Measurements from ENCODE around the gene GABRB2. TPM values are rescaled to one million over a fixed set of nuclear protein-coding genes. Genes with fewer than 3 reads are reported as not detected.

The GABRB2 gene
- total RNA-seq, 1 experiment from 2014 or later, result not detected

GRCh38 chr5:161471211-161471950, 75.1 kb downstream of the GABRB2 start (continued):
- TF ChIP-seq YY1 (IDR thresholded peaks at IDR 0.05; ENCODE audit: extremely low read depth, insufficient replicate concordance, low read depth, low read length) (no peak), CBX3 (IDR thresholded peaks at IDR 0.05; ENCODE audit: low read depth) (no peak), SRF (IDR thresholded peaks at IDR 0.05; ENCODE audit: low read depth) (no peak), POLR2A (IDR thresholded peaks at IDR 0.05; ENCODE audit: borderline replicate concordance, extremely low read depth, insufficient read depth, insufficient read length) (no peak), POLR2AphosphoS5 (IDR thresholded peaks at IDR 0.05; ENCODE audit: low read depth, low read length) (no peak)

- H3K4me1 ChIP-seq (ENCODE audit: control insufficient read depth in 1 of 2, insufficient read depth in 2 of 2, low read length in 2 of 2), result no peaks in the 10 kb centered on the region
- intact Hi-C loops (cut with micrococcal nuclease), result loop anchor here (1.0 kb wide), 1 partner anchor 13 kb away; no protein-coding TSS in a partner anchor
- no peak overlapping the region for H3K4me2 ChIP-seq (ENCODE audit: low read length)
- no peak overlapping the region for H3K9ac ChIP-seq (ENCODE audit: low read length)
- no peak overlapping the region for H3K27ac ChIP-seq (ENCODE audit: low read depth, low read length)
- no peaks in the 10 kb centered on the region for H4K20me1 ChIP-seq (ENCODE audit: insufficient read depth)
- BruUV-seq (replicated peaks), result no TSS peak
- H2AFZ ChIP-seq (ENCODE audit: low read depth, low read length, poor library complexity, severe bottlenecking), result no peak overlapping the region
- H3K9me3 ChIP-seq (ENCODE audit: control insufficient read depth in 1 of 2, insufficient read depth in 1 of 2, low read depth in 1 of 2, low read length in 2 of 2), result peaks cover 0 to 11% of the 10 kb centered on the region in 2 experiments; a peak in 2 of 4 replicates
- TF ChIP-seq YY1 (IDR thresholded peaks at IDR 0.05; ENCODE audit: extremely low read depth, insufficient replicate concordance, low read depth, low read length), result no peak
- TF ChIP-seq EZH2 (IDR thresholded peaks at IDR 0.05), result no peak
- TF ChIP-seq ZFX (IDR thresholded peaks at IDR 0.05), result no peak
- TF ChIP-seq RAD21 (IDR thresholded peaks at IDR 0.05; ENCODE audit: low read depth), result no peak
- no peaks in the 10 kb centered on the region for H3K79me2 ChIP-seq (ENCODE audit: insufficient read depth, low read length)
- ChIA-PET RAD21 (ENCODE audit: low non-redundant PET in 1 of 2, low total read pairs in 2 of 2, uncharacterized antibody in 2 of 2, unreplicated experiment in 2 of 2) (no interaction called here), POLR2A (no interaction called here), CTCF (no interaction called here)
- no peaks in the 10 kb centered on the region for H3K9me2 ChIP-seq (ENCODE audit: insufficient read depth)
- H3K4me3 ChIP-seq (replicated peaks in 1 of 2; ENCODE audit: low read depth in 1 of 2, low read length in 2 of 2), result no peak overlapping the region
- no peaks in the 10 kb centered on the region for H3K27me3 ChIP-seq (ENCODE audit: insufficient read depth, low read length)
- ATAC-seq, result no peak
- no peak for DNase-seq (ENCODE audit: low read depth, low spot score)
- no peaks in the 10 kb centered on the region for H3K36me3 ChIP-seq (ENCODE audit: control insufficient read depth in 1 of 2, insufficient read depth in 2 of 2, low read length in 2 of 2)
These were observed 78.8 kb downstream of the GABRB2 start for GRCh38 chr5:161467703-161468102.

- ChIA-PET CTCF (no interaction called here), RAD21 (ENCODE audit: low non-redundant PET in 1 of 2, low total read pairs in 2 of 2, uncharacterized antibody in 2 of 2, unreplicated experiment in 2 of 2) (no interaction called here), POLR2A (no interaction called here)
- DNase-seq (ENCODE audit: low read depth, low spot score) (no peak), ATAC-seq (no peak)
- Histone ChIP-seq H3K4me2 (ENCODE audit: low read length) (no peak overlapping the region), H3K27ac (ENCODE audit: low read depth, low read length) (no peak overlapping the region), H2AFZ (ENCODE audit: low read depth, low read length, poor library complexity, severe bottlenecking) (no peak overlapping the region), H3K9me2 (ENCODE audit: insufficient read depth) (no peaks in the 10 kb centered on the region), H4K20me1 (ENCODE audit: insufficient read depth) (no peaks in the 10 kb centered on the region), H3K36me3 (ENCODE audit: control insufficient read depth in 1 of 2, insufficient read depth in 2 of 2, low read length in 2 of 2) (no peaks in the 10 kb centered on the region), H3K27me3 (ENCODE audit: insufficient read depth, low read length) (no peaks in the 10 kb centered on the region), H3K4me3 (replicated peaks in 1 of 2; ENCODE audit: low read depth in 1 of 2, low read length in 2 of 2) (no peak overlapping the region), H3K9me3 (ENCODE audit: control insufficient read depth in 1 of 2, insufficient read depth in 1 of 2, low read depth in 1 of 2, low read length in 2 of 2) (peaks cover 0 to 6% of the 10 kb centered on the region in 2 experiments; a peak in 2 of 4 replicates), H3K9ac (ENCODE audit: low read length) (no peak overlapping the region), H3K79me2 (ENCODE audit: insufficient read depth, low read length) (no peaks in the 10 kb centered on the region), H3K4me1 (ENCODE audit: control insufficient read depth in 1 of 2, insufficient read depth in 2 of 2, low read length in 2 of 2) (no peaks in the 10 kb centered on the region)
- no TSS peak for BruUV-seq (replicated peaks)
- TF ChIP-seq SP1 (IDR thresholded peaks at IDR 0.05; ENCODE audit: low read depth) (no peak), YY1 (IDR thresholded peaks at IDR 0.05; ENCODE audit: extremely low read depth, insufficient replicate concordance, low read depth, low read length) (no peak), CBX3 (IDR thresholded peaks at IDR 0.05; ENCODE audit: low read depth) (no peak), ELF1 (IDR thresholded peaks at IDR 0.05; ENCODE audit: borderline replicate concordance, low read depth) (no peak), EZH2 (IDR thresholded peaks at IDR 0.05) (no peak), EZH2phosphoT487 (IDR thresholded peaks at IDR 0.05; ENCODE audit: borderline replicate concordance) (no peak), RAD21 (IDR thresholded peaks at IDR 0.05; ENCODE audit: low read depth) (no peak), ZNF274 (IDR thresholded peaks at IDR 0.05; ENCODE audit: low read depth, low read length) (no peak), SIN3A (IDR thresholded peaks at IDR 0.05; ENCODE audit: low read depth) (no peak), CEBPB (IDR thresholded peaks at IDR 0.05; ENCODE audit: low read depth) (no peak), POLR2A (IDR thresholded peaks at IDR 0.05; ENCODE audit: borderline replicate concordance, extremely low read depth, insufficient read depth, insufficient read length) (no peak), TCF7L2 (IDR thresholded peaks at IDR 0.05; ENCODE audit: borderline replicate concordance, extremely low read depth, insufficient read depth, insufficient read length) (no peak), JUND (IDR thresholded peaks at IDR 0.05) (no peak), POLR2AphosphoS5 (IDR thresholded peaks at IDR 0.05; ENCODE audit: low read depth, low read length) (no peak), EGR1 (IDR thresholded peaks at IDR 0.05; ENCODE audit: low read depth) (no peak)
- TF ChIP-seq, protein P1, sequence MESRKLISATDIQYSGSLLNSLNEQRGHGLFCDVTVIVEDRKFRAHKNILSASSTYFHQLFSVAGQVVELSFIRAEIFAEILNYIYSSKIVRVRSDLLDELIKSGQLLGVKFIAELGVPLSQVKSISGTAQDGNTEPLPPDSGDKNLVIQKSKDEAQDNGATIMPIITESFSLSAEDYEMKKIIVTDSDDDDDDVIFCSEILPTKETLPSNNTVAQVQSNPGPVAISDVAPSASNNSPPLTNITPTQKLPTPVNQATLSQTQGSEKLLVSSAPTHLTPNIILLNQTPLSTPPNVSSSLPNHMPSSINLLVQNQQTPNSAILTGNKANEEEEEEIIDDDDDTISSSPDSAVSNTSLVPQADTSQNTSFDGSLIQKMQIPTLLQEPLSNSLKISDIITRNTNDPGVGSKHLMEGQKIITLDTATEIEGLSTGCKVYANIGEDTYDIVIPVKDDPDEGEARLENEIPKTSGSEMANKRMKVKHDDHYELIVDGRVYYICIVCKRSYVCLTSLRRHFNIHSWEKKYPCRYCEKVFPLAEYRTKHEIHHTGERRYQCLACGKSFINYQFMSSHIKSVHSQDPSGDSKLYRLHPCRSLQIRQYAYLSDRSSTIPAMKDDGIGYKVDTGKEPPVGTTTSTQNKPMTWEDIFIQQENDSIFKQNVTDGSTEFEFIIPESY (IDR thresholded peaks at IDR 0.05; ENCODE audit: extremely low read depth, insufficient replicate concordance, low read length), result no peak
- intact Hi-C loops (cut with micrococcal nuclease), result no loop called here
These were observed 85.8 kb downstream of the GABRB2 start for GRCh38 chr5:161460741-161461140.
